Activated gamma-delta T cell (primary cell): ENCODE results near the gene AP3S2.
"Not testable (repeated sequence)": the region's sequence is repeated elsewhere in the genome, so short reads cannot be mapped to it uniquely, and the experiment has no call there.

Experiments
- DNase-seq: peaks from one replicate; lab custom pipeline; 2025; lab: John Stamatoyannopoulos, UW

Gene AP3S2

DNA sequence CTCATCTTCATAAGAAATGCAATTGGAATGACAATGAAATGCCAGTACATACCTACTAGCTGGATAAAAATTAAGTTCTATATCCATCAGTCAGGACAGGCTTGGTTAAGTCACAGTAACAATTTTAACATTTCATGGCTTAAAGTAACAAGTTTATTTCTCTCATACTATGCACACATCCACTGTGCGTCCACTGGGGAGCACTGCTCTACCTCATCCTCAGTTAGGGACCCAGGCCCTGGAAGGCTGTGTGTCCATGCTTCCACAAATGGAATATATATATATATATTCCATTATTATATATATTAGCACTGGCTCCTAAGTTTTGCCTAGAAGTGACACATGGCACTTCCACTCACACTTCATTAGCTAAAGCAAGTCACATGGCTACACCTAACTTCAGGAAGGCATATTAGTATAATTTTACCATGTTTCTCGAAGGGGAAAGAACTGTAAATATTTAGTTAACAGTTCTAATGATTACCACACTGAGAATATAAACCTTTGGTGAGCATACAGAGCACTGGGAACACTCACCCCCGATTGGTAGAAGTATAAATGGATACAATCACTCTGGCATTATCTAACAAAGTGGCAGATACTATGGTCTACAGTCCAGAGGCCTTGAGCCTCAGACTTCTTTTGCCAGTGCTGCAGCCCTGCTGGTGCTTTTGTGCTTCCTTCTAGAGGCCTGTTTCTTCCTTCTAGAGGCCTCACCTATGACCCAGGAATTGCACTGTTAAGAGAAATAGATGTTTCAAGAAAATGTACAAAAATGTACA, 28.6 kb downstream of the AP3S2 start:
- no peak for DNase-seq

GRCh38 chr15:89863918-89864317, 29.9 kb downstream of the AP3S2 start:
- DNase-seq: no peak

DNA sequence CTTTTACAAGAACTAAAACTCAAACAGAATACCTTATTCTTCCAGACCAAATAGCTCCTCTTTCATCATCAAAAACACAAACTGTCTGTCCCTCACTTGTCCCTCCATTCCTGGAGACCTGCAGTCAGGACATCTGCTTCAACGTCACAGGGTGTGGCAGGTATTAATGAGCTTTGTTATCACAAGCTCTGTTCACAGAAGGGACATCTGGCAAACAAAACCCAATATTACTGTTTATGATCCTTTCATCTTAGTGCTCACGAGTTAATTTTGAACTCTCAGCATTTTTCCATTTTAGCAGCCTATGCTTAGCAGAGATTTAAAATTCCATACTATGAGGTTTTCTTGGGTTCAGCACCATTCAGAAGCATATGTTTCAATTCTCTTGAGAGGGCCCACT, 32.9 kb downstream of the AP3S2 start:
- no peak for DNase-seq

DNA sequence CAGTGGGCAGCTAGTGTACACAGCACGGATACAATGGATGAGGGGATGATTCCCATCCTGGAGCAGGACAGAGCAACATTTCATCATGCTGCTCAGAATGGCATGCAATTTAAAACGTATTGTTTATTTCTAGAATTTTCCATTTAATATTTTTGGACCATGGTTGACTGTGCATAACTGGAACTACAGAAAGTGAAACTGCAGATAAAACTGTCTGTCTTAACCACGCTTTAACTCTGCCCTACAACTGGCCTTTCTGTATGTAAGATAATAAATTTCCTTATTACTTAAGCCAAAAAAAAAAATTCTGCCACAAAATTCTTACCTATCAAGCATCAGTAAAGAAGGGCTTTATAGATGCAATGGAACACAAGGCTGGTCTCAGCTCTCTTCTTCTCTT, 33.4 kb downstream of the AP3S2 start:
- DNase-seq: no peak

GRCh38 chr15:89858661-89859458, 34.9 kb downstream of the AP3S2 start:
- DNase-seq: no peak

GRCh38 chr15:89857673-89858072, 36.1 kb downstream of the AP3S2 start:
- DNase-seq: no peak

DNA sequence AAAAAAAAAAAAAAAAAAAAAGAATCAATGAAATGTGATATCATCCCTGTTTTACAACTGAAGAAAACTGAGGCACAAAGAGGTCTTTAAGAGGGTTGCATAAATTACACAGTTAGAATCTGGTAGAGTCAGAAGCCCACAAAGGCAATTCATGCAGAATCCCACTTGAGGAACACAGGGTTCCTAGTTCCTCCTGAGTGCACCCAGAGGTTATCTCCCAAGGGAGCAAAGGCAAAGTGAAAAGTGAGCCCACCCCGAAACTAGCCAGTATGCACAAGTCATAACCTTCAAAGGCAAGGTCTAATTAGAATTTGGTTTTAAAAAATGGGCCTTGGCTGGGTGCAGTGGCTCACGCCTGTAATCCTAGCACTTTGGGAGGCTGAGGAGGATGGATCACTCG, 37.8 kb downstream of the AP3S2 start:
- DNase-seq: no peak

DNA sequence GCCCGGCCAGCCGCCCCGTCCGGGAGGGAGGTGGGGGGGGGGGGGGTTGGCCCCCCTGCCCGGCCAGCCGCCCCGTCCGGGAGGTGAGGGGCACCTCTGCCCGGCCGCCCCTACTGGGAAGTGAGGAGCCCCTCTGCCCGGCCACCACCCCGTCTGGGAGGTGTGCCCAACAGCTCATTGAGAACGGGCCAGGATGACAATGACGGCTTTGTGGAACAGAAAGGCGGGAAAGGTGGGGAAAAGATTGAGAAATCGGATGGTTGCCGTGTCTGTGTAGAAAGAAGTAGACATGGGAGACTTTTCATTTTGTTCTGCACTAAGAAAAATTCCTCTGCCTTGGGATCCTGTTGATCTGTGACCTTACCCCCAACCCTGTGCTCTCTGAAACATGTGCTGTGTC, 38.9 kb downstream of the AP3S2 start:
- not testable (repeated sequence) for DNase-seq

- no peak for DNase-seq
Observed at GRCh38 chr15:89852342-89852995, 41.3 kb downstream of the AP3S2 start.

DNA sequence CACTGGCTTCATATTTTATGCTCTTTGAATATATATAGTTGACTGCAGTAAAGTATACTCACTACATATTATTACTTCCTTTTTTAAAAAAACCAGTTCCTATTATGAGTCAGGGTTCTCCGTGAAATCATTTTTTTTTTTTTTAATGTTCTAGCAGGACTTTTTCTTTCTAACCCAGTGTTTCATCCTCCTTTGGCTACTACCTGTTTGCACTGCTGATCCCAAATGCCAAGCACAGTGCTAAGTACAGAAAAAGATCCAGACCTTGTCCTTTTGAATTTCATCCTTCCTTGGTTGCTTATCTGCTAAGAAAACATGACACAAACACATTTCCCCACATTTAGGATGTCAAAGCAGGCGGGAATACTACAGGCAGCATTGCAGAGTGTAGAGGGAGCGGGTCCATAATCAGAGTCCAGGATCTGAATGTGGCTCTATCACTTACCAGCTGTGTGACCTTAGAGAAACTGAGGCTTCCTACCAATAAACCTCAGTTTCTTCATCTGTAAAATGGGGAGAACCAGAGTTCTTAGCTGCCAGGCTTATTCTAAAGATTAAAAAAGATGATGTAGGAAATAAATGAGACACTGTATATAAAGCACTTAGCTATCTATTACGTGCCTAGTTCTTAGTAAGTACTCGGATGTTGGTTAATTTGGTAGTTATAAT, 42.0 kb downstream of the AP3S2 start:
- DNase-seq: no peak

DNA sequence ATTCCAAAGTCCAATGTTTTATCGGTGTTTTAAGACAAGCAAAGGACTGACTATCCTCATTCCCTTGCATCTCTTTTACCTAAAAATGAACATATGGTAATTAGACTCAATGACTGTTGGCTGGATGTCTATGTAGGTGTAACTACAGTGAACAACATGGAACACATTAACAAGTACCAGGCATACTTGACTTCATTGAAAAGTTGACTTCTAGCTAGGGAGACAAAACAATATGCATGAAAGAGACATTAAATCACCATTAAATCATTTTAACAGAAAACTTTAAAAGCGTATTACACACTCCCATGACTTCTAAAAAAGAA, 44.9 kb downstream of the AP3S2 start:
- no peak for DNase-seq

DNA sequence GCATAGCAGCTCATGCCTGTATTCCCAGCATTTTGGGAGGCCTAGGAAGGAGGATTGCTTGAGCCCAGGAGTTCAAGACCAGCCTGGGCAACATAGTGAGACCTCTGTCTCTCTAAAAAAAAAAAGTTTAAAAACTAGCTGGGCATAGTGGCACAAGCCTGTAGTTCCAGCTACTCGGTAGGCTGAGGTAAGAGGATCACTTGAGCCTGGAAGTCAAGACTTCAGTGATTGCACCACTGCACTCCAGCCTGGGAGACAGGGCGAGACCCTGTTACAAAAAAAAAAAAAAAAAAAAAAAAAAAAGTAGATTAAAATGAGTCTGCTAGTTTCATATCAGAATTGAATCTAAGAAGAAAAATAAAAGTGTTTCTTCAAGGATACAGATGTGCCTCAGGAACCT, 46.7 kb downstream of the AP3S2 start:
- no peak for DNase-seq

DNA sequence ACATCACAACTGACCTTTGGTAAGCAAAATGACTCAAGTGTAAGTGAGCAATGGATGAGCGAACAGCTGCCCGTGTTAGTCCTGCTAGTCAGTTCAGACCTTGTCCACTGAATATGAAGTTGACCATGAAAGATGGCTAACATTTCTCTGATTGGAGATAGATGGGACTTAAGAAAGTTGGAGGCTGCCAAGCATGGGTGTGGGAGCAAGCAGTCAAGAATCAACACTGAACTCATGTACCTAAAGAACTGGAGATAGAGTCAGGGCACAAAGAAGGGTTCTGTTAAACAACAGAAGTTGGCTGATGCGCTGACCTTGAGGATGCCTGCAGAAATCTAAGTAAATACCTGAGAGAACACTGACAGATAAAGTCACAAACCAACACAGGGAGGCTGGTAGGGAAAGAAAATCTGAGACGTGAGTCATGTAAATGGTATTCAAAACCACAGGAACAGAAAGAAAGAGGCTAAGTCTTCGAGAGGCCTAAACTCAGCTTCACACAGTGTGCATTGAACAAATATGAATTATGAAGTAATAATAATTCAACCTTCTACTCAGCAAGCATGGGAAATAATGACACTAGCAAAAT, 48.4 kb downstream of the AP3S2 start:
- DNase-seq: no peak

DNA sequence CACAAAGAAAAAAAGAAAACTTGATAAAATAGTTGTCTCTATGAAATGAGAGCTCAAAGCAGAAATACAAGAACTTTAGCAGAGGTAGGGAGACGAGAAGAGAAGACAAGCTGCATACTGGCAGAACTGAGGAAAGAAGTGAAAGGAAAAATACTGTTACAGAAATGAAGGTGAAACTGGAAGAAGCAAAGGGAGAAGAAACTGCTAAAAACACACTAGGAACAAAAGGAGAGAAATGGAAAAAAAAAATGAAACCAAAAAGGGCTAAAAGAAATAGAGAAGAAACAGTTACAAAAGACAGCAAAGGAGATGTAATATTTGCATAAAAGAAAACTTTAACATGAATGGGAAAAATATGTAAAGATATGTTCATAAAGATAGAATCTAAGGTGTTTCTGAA, 51.8 kb downstream of the AP3S2 start:
- no peak for DNase-seq

DNA sequence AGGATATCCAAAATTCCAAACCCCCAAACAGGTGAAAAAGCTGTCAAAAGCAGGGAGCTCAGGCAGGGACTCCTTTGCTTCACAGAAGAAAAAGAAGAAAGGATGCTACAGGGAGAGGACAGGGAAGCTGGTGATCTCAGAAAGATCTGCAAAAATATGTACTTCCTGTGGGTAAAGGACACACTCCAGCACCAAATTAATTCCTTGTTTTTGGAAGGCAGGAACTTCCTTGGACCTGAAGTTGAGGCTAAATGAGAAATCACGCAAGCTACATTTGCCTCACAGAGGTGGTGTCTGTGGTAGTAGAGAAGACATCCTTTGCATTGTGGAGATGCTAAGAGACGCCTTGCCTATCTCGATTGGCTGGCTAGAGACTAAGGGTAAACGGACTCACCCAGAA, 52.5 kb downstream of the AP3S2 start:
- no peak for DNase-seq

DNA sequence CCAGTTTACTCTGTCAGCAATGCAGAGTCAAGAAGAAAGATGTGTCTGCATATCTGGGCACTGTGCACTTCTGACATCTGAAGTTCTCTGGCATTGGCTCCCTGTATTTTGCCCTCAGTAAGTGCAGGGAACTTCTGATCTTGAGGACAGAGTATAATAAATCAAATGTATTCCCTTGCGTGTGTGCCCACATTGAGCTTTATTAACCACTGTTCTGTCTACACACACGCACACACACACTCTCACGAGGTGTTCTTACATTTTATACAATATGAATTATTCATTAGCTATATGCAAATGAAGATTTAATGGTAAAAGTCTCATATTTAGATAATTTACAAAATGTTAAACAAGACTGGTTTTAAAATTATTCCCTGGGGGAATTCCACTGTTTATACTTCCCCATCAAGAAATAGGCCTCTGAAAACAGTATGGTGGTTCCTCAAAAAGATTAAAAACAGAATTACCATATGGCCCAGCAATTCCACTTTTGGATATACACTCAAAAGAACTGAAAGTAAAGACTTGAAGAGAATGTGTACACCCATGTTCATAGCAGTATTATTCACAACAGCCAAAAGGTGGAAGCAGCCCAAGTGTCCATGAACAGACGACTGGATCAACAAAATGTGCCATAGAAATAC, 54.5 kb downstream of the AP3S2 start:
- no peak for DNase-seq

- DNase-seq: no peak
Observed at GRCh38 chr15:89837830-89838178, 56.0 kb downstream of the AP3S2 start.

DNA sequence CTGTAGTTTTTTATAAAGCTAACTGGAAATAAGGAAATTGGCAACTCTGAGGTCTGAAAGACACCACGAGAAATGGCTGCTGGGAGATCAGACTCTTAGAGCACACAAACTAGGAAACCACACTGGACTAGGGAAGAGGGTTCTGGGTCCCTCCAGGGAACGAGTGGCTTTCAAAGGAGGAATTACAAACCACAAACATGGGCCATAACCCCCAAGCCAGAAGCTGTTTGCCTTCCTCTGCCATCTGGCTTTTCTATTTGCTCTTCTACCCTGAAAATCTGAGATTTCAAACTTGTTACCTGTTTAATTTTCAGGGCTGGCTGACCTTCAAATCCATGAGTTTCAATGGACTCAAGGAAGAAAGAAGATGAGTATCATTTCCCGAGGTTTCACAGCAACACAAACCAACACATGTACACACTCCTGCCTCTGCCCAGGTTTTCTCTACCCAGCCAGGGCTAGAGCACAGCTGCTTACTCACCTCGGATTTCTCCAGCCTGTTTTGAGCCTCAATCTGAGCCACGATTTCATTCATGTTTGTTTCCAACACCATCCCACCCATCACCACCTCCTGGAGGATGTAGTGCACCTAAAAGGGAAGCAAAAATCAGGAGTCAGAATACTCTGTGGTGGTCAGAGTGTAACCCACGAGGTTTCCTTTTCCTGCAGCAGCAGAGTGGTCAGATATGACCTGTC, 56.5 kb downstream of the AP3S2 start:
- DNase-seq: no peak

- no peak for DNase-seq
Observed at GRCh38 chr15:89836267-89837133, 57.3 kb downstream of the AP3S2 start.

DNA sequence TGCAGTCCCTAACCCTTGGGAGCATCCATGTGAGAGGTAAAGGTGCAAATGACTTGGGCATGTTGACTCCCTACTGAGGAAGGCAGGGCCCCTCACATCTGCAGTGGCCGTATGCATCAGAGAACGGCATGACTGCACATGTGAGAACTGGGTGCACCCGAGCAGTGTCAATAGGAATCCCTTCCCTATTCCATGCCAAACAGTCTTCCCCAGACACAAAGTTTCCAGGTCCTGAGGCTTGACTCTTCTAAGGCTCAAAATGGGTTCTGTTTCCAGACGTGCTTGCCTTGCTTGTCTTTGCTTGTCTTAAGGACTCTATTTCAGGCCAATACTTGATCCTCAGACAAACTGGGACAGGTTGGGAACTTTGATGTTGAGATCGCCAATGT, 58.6 kb downstream of the AP3S2 start:
- DNase-seq: no peak
